ENCODE data around the gene LCE3A. TPM values are rescaled to one million over a fixed set of nuclear protein-coding genes. Genes with fewer than 3 reads are reported as not detected.

The LCE3A gene
- total RNA-seq, 1 experiment from 2014 or later = not detected

GRCh38 chr1:152630596-152630995 lies 7.7 kb upstream of the LCE3A start:
- TF ChIP-seq, protein P1, sequence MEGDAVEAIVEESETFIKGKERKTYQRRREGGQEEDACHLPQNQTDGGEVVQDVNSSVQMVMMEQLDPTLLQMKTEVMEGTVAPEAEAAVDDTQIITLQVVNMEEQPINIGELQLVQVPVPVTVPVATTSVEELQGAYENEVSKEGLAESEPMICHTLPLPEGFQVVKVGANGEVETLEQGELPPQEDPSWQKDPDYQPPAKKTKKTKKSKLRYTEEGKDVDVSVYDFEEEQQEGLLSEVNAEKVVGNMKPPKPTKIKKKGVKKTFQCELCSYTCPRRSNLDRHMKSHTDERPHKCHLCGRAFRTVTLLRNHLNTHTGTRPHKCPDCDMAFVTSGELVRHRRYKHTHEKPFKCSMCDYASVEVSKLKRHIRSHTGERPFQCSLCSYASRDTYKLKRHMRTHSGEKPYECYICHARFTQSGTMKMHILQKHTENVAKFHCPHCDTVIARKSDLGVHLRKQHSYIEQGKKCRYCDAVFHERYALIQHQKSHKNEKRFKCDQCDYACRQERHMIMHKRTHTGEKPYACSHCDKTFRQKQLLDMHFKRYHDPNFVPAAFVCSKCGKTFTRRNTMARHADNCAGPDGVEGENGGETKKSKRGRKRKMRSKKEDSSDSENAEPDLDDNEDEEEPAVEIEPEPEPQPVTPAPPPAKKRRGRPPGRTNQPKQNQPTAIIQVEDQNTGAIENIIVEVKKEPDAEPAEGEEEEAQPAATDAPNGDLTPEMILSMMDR (IDR thresholded peaks at IDR 0.05; ENCODE audit: unreplicated experiment) = no peak
- Mint-ChIP-seq H3K36me3 (ENCODE audit: insufficient read depth, unreplicated experiment) (no peaks in the 10 kb centered on the region), H3K27ac (ENCODE audit: low read depth, unreplicated experiment) (no peak overlapping the region), H3K9me3 (ENCODE audit: unreplicated experiment) (peaks cover 19% of the 10 kb centered on the region), H3K27me3 (ENCODE audit: insufficient read depth, unreplicated experiment) (no peaks in the 10 kb centered on the region), H3K4me3 (ENCODE audit: unreplicated experiment) (no peak overlapping the region), H3K4me1 (ENCODE audit: insufficient read depth, unreplicated experiment) (no peaks in the 10 kb centered on the region)
- ChIA-PET CTCF (interaction anchor here (0.8 to 5.5 kb wide), 4 partner anchors 8 to 24 kb away, joined by 3 to 29 read pairs (median 5); partner anchors contain the start of gene LCE3A), POLR2A (no interaction called here)
- BruUV-seq (replicated peaks) = no TSS peak
- intact Hi-C loops (cut with micrococcal nuclease) = no loop called here
- no peak for DNase-seq (ENCODE audit: unreplicated experiment)

DNA sequence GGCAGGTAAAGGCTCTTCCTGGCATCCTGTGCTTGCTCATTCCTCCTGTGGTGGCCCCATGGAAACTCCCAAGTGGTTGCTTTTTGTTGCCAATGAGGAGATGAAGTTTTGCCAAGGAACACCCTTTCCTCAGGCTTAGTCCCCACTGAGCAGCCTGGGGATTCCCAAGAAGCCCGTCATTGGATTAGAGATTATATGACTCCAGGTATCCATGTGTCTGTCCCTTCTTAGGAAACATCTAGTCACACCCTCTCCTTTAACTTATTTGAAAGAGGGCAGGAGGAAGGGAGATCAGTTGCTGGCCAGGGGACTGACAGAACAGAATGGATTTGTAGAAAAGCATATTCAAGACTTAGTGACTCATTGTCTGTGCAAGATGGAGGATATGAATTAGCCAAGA lies 3.8 kb upstream of the LCE3A start:
- Mint-ChIP-seq H3K27me3 (ENCODE audit: insufficient read depth, unreplicated experiment) (no peaks in the 10 kb centered on the region), H3K4me3 (ENCODE audit: unreplicated experiment) (no peak overlapping the region), H3K27ac (ENCODE audit: low read depth, unreplicated experiment) (no peak overlapping the region), H3K4me1 (ENCODE audit: insufficient read depth, unreplicated experiment) (peaks cover 8% of the 10 kb centered on the region), H3K9me3 (ENCODE audit: unreplicated experiment) (peaks cover 6% of the 10 kb centered on the region), H3K36me3 (ENCODE audit: insufficient read depth, unreplicated experiment) (no peaks in the 10 kb centered on the region)
- intact Hi-C loops (cut with micrococcal nuclease) = no loop called here
- BruUV-seq (replicated peaks) = no TSS peak
- TF ChIP-seq, protein P1 (IDR thresholded peaks at IDR 0.05; ENCODE audit: unreplicated experiment) = no peak
- CTCF ChIA-PET = interaction anchor here (1.2 to 2.3 kb wide), 2 partner anchors 26 to 27 kb away, joined by 5 to 7 read pairs; no protein-coding TSS in a partner anchor
- POLR2A ChIA-PET = interaction anchor here (0.7 to 1.4 kb wide), 2 partner anchors 10 to 11 kb away, joined by 3 read pairs; no protein-coding TSS in a partner anchor
- peak; percentile 33 for DNase-seq (ENCODE audit: unreplicated experiment)

GRCh38 chr1:152623203-152623844 lies 421 bp upstream of the LCE3A start:
- no TSS peak for BruUV-seq (replicated peaks)

GRCh38 chr1:152621993-152622392 lies 910 bp downstream of the LCE3A start:
- Mint-ChIP-seq H3K4me1 (ENCODE audit: insufficient read depth, unreplicated experiment) (peaks cover 8% of the 10 kb centered on the region), H3K36me3 (ENCODE audit: insufficient read depth, unreplicated experiment) (no peaks in the 10 kb centered on the region), H3K9me3 (ENCODE audit: unreplicated experiment) (peaks cover 20% of the 10 kb centered on the region), H3K27ac (ENCODE audit: low read depth, unreplicated experiment) (no peak overlapping the region), H3K4me3 (ENCODE audit: unreplicated experiment) (no peak overlapping the region), H3K27me3 (ENCODE audit: insufficient read depth, unreplicated experiment) (no peaks in the 10 kb centered on the region)
- intact Hi-C loops (cut with micrococcal nuclease) = no loop called here
- CTCF ChIA-PET = interaction anchor here (0.7 to 3.3 kb wide), 6 partner anchors 9 to 267 kb away, joined by 3 to 18 read pairs (median 5); no protein-coding TSS in a partner anchor
- POLR2A ChIA-PET = interaction anchor here (0.6 to 0.7 kb wide), 3 partner anchors 9 to 18 kb away, joined by 3 read pairs; no protein-coding TSS in a partner anchor
- TF ChIP-seq, protein P1 (IDR thresholded peaks at IDR 0.05; ENCODE audit: unreplicated experiment) = no peak
- BruUV-seq (replicated peaks) = no TSS peak
- DNase-seq (ENCODE audit: unreplicated experiment) = no peak

More at GRCh38 chr1:152623203-152623844, 421 bp upstream of the LCE3A start:
- intact Hi-C loops (cut with micrococcal nuclease) = no loop called here
- Mint-ChIP-seq H3K4me3 (ENCODE audit: unreplicated experiment) (no peak overlapping the region), H3K27ac (ENCODE audit: low read depth, unreplicated experiment) (no peak overlapping the region), H3K9me3 (ENCODE audit: unreplicated experiment) (peaks cover 10% of the 10 kb centered on the region), H3K27me3 (ENCODE audit: insufficient read depth, unreplicated experiment) (no peaks in the 10 kb centered on the region), H3K4me1 (ENCODE audit: insufficient read depth, unreplicated experiment) (peaks cover 8% of the 10 kb centered on the region), H3K36me3 (ENCODE audit: insufficient read depth, unreplicated experiment) (no peaks in the 10 kb centered on the region)
- TF ChIP-seq, protein P1 (IDR thresholded peaks at IDR 0.05; ENCODE audit: unreplicated experiment) = peak; percentile 46
- CTCF ChIA-PET = interaction anchor here (0.9 to 3.3 kb wide), 4 partner anchors 8 to 409 kb away, joined by 3 to 18 read pairs (median 11); no protein-coding TSS in a partner anchor
- POLR2A ChIA-PET = interaction anchor here (0.7 to 1.2 kb wide), 2 partner anchors 9 to 127 kb away, joined by 3 to 5 read pairs; no protein-coding TSS in a partner anchor
- DNase-seq (ENCODE audit: unreplicated experiment) = no peak

Data from MCF 10A (cell line).